ENCODE data around the gene TLE1. TPM values are rescaled to one million over a fixed set of nuclear protein-coding genes. Genes with fewer than 3 reads are reported as not detected.
"Not testable (repeated sequence)": the region's sequence is repeated elsewhere in the genome, so short reads cannot be mapped to it uniquely, and the experiment has no call there.

TLE1 gene
- total RNA-seq, 2 donors from 2014 or later, result 17.1 to 42.8 TPM

DNA sequence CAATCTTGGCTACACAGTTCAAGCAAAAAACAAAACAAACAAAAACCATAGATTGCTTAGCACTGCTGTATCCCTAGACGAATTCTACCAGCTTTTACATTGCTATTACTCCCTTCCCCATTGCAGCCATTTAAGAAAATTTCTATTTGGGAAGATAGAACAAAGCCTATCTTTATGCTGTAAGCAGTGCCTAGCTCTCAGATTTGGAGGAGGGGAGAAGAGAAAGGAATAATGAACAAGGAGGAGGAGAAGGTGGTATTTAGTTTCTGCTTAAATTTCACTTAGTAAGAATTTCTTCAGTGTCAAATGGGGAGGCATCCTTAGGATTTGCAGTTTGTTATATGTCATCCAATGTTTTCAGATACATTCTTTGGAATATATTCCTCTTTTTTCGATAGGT, 16.2 kb upstream of the TLE1 start:
- no peaks in the 10 kb centered on the region for H3K27me3 ChIP-seq
- TF ChIP-seq, protein P1, sequence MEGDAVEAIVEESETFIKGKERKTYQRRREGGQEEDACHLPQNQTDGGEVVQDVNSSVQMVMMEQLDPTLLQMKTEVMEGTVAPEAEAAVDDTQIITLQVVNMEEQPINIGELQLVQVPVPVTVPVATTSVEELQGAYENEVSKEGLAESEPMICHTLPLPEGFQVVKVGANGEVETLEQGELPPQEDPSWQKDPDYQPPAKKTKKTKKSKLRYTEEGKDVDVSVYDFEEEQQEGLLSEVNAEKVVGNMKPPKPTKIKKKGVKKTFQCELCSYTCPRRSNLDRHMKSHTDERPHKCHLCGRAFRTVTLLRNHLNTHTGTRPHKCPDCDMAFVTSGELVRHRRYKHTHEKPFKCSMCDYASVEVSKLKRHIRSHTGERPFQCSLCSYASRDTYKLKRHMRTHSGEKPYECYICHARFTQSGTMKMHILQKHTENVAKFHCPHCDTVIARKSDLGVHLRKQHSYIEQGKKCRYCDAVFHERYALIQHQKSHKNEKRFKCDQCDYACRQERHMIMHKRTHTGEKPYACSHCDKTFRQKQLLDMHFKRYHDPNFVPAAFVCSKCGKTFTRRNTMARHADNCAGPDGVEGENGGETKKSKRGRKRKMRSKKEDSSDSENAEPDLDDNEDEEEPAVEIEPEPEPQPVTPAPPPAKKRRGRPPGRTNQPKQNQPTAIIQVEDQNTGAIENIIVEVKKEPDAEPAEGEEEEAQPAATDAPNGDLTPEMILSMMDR (IDR thresholded peaks at IDR 0.05), result no peak
- no peaks in the 10 kb centered on the region for H3K4me1 ChIP-seq
- H3K27ac ChIP-seq, result no peak overlapping the region
- DNase-seq (ENCODE audit: low spot score), result no peak
- H3K36me3 ChIP-seq, result no peaks in the 10 kb centered on the region
- no peaks in the 10 kb centered on the region for H3K9me3 ChIP-seq
- no peak overlapping the region for H3K4me3 ChIP-seq

DNA sequence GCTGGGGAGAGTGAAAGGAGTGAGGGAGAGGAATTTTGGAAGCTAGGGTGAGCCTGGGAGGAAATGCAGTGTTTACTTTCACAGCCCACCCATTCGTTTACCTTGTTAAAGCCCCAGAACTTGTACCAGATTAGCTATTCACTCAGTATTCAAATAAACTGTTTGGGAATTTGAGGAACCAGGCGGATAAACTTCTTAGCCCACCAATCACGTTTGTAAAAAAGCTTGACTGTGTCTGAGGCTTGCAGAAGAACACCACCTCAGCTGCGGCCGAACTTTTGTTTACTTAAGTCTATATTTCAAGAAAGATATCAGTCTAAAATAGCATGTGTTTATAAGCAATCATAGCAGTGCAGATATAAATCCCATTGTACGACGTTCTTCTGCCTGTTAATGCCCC, 5.2 kb upstream of the TLE1 start:
- Histone ChIP-seq H3K4me3 (no peak overlapping the region), H3K9me3 (no peaks in the 10 kb centered on the region), H3K36me3 (no peaks in the 10 kb centered on the region), H3K27me3 (no peaks in the 10 kb centered on the region), H3K27ac (no peak overlapping the region), H3K4me1 (peaks cover 0 to 8% of the 10 kb centered on the region in 2 donors)
- TF ChIP-seq, protein P1 (IDR thresholded peaks at IDR 0.05), result no peak
- no peak for DNase-seq (ENCODE audit: low spot score)

DNA sequence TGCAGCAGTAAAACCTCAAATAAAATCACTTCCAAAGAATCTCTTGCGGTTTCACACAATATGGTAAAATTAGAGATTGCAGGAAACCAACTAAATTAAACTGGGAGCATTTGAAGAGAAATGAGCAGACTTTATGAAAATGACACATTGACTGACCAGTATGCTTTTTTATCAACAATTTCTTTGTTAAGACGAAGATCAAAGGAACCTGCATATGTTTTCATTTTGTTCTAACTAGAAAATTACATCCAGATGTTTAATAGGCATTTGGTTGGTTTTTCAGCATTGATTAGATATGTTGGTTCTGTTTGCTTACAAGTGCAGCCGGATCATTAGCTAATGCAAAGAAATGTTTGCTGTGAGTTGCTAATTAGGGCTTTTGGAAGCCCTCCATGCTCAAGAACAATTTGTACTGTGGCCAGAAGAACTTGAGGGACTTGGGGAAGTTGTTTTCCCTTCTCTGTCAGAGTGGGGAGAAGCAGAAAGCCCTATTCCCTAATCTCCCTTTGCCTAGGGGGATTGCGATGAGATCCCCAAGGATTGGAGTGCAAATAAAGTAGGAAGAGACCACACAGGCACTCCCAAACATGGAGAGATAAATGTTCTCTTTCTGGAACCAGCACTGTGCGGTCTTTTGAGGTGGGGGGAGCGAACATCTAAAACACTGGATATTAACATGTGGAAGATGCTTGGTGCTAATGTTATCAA, 4.5 kb upstream of the TLE1 start:
- no peak for DNase-seq (ENCODE audit: low spot score)
- no peaks in the 10 kb centered on the region for H3K27me3 ChIP-seq
- no peak overlapping the region for H3K27ac ChIP-seq
- H3K4me3 ChIP-seq, result no peak overlapping the region
- H3K36me3 ChIP-seq, result no peaks in the 10 kb centered on the region
- TF ChIP-seq, protein P1 (IDR thresholded peaks at IDR 0.05), result no peak
- H3K4me1 ChIP-seq, result peaks cover 0 to 8% of the 10 kb centered on the region in 2 donors
- no peaks in the 10 kb centered on the region for H3K9me3 ChIP-seq

DNA sequence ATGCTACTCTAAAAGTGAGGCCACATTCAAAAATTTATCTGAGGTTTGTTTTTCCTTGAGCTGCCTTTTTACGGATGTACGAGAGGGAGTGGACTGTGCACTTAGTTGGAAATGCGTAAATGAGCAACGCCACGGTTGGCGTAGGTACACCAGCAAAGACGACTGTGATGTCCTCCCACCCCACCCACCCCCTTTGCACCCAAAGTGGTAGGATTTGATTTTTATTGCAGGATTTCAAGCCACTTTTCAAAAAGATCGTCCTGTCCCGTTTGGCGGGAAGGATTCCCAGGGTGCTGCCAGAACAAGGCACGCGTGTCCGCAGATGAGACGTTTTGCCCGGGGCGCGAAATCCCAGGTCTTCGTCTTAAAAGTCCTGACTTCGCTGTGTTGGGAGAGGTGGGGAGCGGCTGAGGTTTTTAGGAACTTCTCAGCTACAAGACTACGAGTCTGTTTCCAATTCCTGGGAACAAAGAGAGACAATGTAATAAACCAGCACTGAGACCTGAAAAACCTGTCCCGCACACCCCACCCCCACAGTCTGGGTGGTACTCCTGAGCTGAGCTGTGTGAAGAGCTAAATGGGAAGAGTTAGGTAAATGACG, 1.0 kb upstream of the TLE1 start:
- Histone ChIP-seq H3K27ac (peak overlapping the region; percentile 58 to 67), H3K27me3 (peaks cover 0 to 6% of the 10 kb centered on the region in 2 donors), H3K4me1 (peaks cover 0 to 23% of the 10 kb centered on the region in 2 donors), H3K4me3 (peak overlapping the region; percentile 62 to 75), H3K36me3 (no peaks in the 10 kb centered on the region), H3K9me3 (no peaks in the 10 kb centered on the region)
- TF ChIP-seq, protein P1 (IDR thresholded peaks at IDR 0.05), result no peak
- peak; percentile 64 for DNase-seq (ENCODE audit: low spot score)

DNA sequence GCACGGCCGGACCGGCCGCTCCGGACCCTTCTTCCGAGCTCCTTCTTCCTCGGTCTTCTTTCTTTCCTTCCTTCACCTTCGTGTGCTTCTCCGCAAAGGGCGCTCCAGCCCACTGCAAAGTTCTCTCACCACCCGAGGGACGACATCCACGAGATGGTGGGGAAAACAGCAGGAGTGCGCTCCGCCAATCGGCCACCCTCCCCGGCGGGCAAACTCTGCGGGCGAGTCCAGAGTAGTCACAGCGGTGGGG, 329 bp downstream of the TLE1 start:
- not testable (repeated sequence) for H3K9me3 ChIP-seq; H3K27me3 ChIP-seq; DNase-seq (ENCODE audit: low spot score); H3K36me3 ChIP-seq
- Histone ChIP-seq H3K27ac (peak overlapping the region; percentile 83 to 86), H3K4me3 (peak overlapping the region; percentile 62 to 75), H3K4me1 (peaks cover 0 to 24% of the 10 kb centered on the region in 2 donors)

DNA sequence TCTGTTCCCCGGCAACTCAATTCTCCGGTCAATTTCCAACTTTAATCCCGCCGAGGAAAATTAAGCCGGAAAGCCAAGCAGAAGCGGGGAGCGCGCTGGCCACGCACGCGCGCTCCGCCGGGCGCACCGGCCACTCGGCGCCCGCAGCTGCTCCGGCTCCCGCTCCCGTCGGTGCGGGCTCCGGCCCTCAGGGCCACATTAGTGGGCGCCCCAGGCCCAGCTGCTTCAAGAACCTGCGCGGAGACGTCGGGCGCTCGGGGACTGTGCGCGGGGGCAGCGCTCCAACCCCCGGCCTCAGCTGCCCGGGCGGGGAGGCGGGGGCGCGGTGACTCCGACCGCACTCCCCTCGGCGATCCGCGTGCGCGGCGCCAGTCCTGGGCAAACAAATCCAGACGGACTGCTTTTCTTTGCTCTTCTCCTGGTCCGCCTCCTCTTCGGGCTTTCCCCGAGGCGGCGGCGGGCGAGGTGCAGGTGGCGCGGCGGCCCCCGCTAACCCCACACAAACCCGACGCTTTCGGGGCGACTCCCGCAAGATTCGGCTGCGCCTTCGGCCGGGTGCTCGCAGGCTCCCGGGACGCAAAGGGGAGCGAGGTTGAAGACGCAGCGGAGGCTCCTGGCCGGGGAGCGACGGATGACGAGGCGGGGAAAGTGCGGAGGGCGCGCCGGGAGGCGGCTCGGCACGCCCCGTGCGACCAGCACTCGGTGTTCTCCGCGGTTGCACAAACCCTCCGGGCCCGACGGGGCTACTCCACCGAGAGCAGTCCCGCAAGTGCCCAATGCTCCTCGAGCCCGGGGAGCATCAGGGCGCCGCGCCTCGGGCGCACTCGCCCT, 870 bp downstream of the TLE1 start:
- DNase-seq (ENCODE audit: low spot score), result peak; percentile 75
- peaks cover 0 to 24% of the 10 kb centered on the region in 2 donors for H3K4me1 ChIP-seq
- peak overlapping the region; percentile 83 to 86 for H3K27ac ChIP-seq
- not testable (repeated sequence) for H3K36me3 ChIP-seq, H3K9me3 ChIP-seq, H3K27me3 ChIP-seq
- peak overlapping the region; percentile 62 to 75 for H3K4me3 ChIP-seq

Measured in right atrium auricular region (tissue), 2 donors.